Neural cell (in vitro differentiated cells): Measurements from ENCODE around the gene TXNDC9. TPM values are rescaled to one million over a fixed set of nuclear protein-coding genes. Genes with fewer than 3 reads are reported as not detected.

Experiments
- H2AFZ ChIP-seq: fragments of 200-600, 300-800 bp; sonication (generic), shearing (Covaris generic); 2 replicates; pipeline ENCODE4 v1.6.0; 2014; ENCODE audit warnings: low read depth, mild to moderate bottlenecking, antibody characterized with exemption, low read length, moderate library complexity
- H3F3A ChIP-seq: fragments of 200-600 bp; shearing (Covaris generic); 2 replicates; pipeline ENCODE4 v1.6.1; 2016; ENCODE audit warnings: mild to moderate bottlenecking, moderate library complexity, mixed read lengths, antibody characterized with exemption, low read length; ENCODE audit not compliant: insufficient read depth, poor library complexity, severe bottlenecking
- H3K27ac ChIP-seq: fragments of 200-600, 300-800 bp; sonication (generic), shearing (Covaris generic); 2 replicates; pipeline ENCODE4 v1.5.1; 2014; ENCODE audit warnings: mild to moderate bottlenecking, low read length, moderate library complexity
- H3K27me3 ChIP-seq: fragments of 300-800, 200-600 bp; sonication (generic), shearing (Covaris generic); 2 replicates; pipeline ENCODE4 v1.6.0; 2014; ENCODE audit warnings: mild to moderate bottlenecking, low read depth, low read length, moderate library complexity; ENCODE audit not compliant: insufficient read depth
- H3K36me3 ChIP-seq: fragments of 300-800, 200-600 bp; sonication (generic), shearing (Covaris generic); 2 replicates; pipeline ENCODE4 v1.5.1; 2014; ENCODE audit warnings: mild to moderate bottlenecking, antibody characterized with exemption, low read length, moderate library complexity; ENCODE audit not compliant: insufficient read depth
- H3K4me2 ChIP-seq: fragments of 300-800, 200-600 bp; sonication (generic), shearing (Covaris generic); 2 replicates; pipeline ENCODE4 v1.6.0; 2014; ENCODE audit warnings: mild to moderate bottlenecking, low read length
- H3K4me3 ChIP-seq: fragments of 300-800, 200-600 bp; sonication (generic), shearing (Covaris generic); 2 replicates; pipeline ENCODE4 v1.5.1; 2014; ENCODE audit warnings: mild to moderate bottlenecking, low read length, moderate library complexity
- H3K79me2 ChIP-seq: fragments of 200-600 bp; shearing (Covaris generic); replicated peaks from 2 replicates; pipeline ENCODE4 v1.6.0; 2014; ENCODE audit warnings: mild to moderate bottlenecking, low read length, moderate library complexity; ENCODE audit not compliant: insufficient read depth
- H3K9ac ChIP-seq: fragments of 300-800, 200-600 bp; sonication (generic), shearing (Covaris generic); 2 replicates; pipeline ENCODE4 v1.6.1; 2016; ENCODE audit warnings: mild to moderate bottlenecking, low read length, mixed read lengths
- H3K9me2 ChIP-seq: fragments of 200-600 bp; shearing (Covaris generic); 2 replicates; pipeline ENCODE4 v1.6.1; 2016; ENCODE audit warnings: mild to moderate bottlenecking, low read length, mixed read lengths; ENCODE audit not compliant: insufficient read depth
- H3K9me3 ChIP-seq: fragments of 200-600, 300-800 bp; sonication (generic), shearing (Covaris generic); 2 replicates; pipeline ENCODE4 v1.6.1; 2016; ENCODE audit warnings: mild to moderate bottlenecking, mixed run types, low read length, moderate library complexity, mixed read lengths
- H4K20me1 ChIP-seq: fragments of 200-600 bp; shearing (Covaris generic); 2 replicates; pipeline ENCODE4 v1.6.1; 2016; ENCODE audit warnings: mild to moderate bottlenecking, mixed run types; ENCODE audit not compliant: insufficient read depth
- CTCF ChIP-seq: fragments of 450-650 bp; IDR thresholded peaks from 2 replicates; pipeline ENCODE4 v1.5.1; 2014; ENCODE audit warnings: antibody characterized with exemption, mild to moderate bottlenecking, moderate library complexity; ENCODE audit not compliant: poor library complexity, severe bottlenecking
- EP300 ChIP-seq: fragments of 450-650 bp; conservative IDR thresholded peaks from 2 replicates; pipeline ENCODE4 v1.6.1; 2014; ENCODE audit warnings: antibody characterized with exemption, mild to moderate bottlenecking, moderate library complexity; ENCODE audit not compliant: poor library complexity, severe bottlenecking
- EZH2 ChIP-seq: fragments of 200-600, 300-800 bp; shearing (Covaris generic), sonication (generic); IDR thresholded peaks from 2 replicates; pipeline ENCODE4 v1.6.1; 2014; ENCODE audit warnings: antibody characterized with exemption, low read length, borderline replicate concordance, mild to moderate bottlenecking; ENCODE audit not compliant: insufficient read depth, poor library complexity, severe bottlenecking
- MXI1 ChIP-seq: fragments of 450-650 bp; conservative IDR thresholded peaks from 2 replicates; pipeline ENCODE4 v1.6.1; 2014; ENCODE audit warnings: antibody characterized with exemption, mild to moderate bottlenecking; ENCODE audit not compliant: poor library complexity, severe bottlenecking
- POLR2AphosphoS5 ChIP-seq: IDR thresholded peaks from 2 replicates; pipeline ENCODE4 v1.6.1; 2012
- SMC3 ChIP-seq: fragments of 450-650 bp; conservative IDR thresholded peaks from 2 replicates; pipeline ENCODE4 v1.6.1; 2014; ENCODE audit warnings: antibody characterized with exemption, mild to moderate bottlenecking, moderate library complexity; ENCODE audit not compliant: poor library complexity
- TAF1 ChIP-seq: IDR thresholded peaks from 2 replicates; pipeline ENCODE4 v1.6.1; 2012; ENCODE audit warnings: low read depth
- polyA plus RNA-seq: library from polyadenylated mRNA; depleted of rRNA; stranded (reverse); fragments of >200 nt; gene quantifications from 2 replicates; pipeline ENCODE4 v1.2.3, GENCODE V29; 2014
- TF ChIP-seq, protein P1 (sequence below): IDR thresholded peaks from 2 replicates; pipeline ENCODE4 v1.6.1; 2012; ENCODE audit warnings: borderline replicate concordance

The TXNDC9 gene
- polyA plus RNA-seq, 1 donor from 2014 or later = 88.1 TPM

- Histone ChIP-seq H3K4me2 (no peak overlapping the region), H3K27me3 (no peaks in the 10 kb centered on the region), H3K9me2 (no peaks in the 10 kb centered on the region), H3F3A (no peaks in the 10 kb centered on the region), H2AFZ (no peak overlapping the region), H3K27ac (no peak overlapping the region), H3K36me3 (peaks cover 10% of the 10 kb centered on the region), H3K9me3 (no peaks in the 10 kb centered on the region), H3K9ac (no peak overlapping the region), H3K4me3 (no peak overlapping the region), H3K79me2 (no peaks in the 10 kb centered on the region), H4K20me1 (no peaks in the 10 kb centered on the region)
- TF ChIP-seq, protein P1, sequence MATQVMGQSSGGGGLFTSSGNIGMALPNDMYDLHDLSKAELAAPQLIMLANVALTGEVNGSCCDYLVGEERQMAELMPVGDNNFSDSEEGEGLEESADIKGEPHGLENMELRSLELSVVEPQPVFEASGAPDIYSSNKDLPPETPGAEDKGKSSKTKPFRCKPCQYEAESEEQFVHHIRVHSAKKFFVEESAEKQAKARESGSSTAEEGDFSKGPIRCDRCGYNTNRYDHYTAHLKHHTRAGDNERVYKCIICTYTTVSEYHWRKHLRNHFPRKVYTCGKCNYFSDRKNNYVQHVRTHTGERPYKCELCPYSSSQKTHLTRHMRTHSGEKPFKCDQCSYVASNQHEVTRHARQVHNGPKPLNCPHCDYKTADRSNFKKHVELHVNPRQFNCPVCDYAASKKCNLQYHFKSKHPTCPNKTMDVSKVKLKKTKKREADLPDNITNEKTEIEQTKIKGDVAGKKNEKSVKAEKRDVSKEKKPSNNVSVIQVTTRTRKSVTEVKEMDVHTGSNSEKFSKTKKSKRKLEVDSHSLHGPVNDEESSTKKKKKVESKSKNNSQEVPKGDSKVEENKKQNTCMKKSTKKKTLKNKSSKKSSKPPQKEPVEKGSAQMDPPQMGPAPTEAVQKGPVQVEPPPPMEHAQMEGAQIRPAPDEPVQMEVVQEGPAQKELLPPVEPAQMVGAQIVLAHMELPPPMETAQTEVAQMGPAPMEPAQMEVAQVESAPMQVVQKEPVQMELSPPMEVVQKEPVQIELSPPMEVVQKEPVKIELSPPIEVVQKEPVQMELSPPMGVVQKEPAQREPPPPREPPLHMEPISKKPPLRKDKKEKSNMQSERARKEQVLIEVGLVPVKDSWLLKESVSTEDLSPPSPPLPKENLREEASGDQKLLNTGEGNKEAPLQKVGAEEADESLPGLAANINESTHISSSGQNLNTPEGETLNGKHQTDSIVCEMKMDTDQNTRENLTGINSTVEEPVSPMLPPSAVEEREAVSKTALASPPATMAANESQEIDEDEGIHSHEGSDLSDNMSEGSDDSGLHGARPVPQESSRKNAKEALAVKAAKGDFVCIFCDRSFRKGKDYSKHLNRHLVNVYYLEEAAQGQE = no peak
- TF ChIP-seq POLR2AphosphoS5 = no peak
- no peak for TF ChIP-seq MXI1
- TF ChIP-seq EZH2 = no peak
- no peak for TF ChIP-seq TAF1
Observed at GRCh38 chr2:99380376-99381010, 44.4 kb upstream of the TXNDC9 start.

DNA sequence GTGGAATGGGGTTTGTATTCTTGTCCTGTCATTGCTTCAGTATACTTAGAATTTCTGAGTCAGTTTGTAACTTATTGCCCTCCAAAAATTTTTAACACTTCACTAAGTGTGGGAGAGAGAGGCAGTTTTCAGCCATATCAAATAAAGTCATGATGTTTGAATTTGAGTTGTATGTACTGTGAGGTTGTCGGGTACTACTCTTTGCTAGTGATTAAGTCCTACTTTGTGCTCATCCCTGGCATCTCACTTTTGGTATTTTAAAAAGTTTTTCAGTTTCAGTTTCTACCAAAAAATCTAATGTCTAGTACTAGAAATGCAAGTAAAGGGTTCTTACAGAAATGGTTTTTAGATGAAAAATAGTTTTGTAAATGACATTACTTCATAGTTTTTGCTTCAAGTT, 41.7 kb upstream of the TXNDC9 start:
- Histone ChIP-seq H3K4me2 (no peak overlapping the region), H3K36me3 (peaks cover 17% of the 10 kb centered on the region), H3K4me3 (no peak overlapping the region), H4K20me1 (no peaks in the 10 kb centered on the region), H3K9me2 (no peaks in the 10 kb centered on the region), H3K9me3 (no peaks in the 10 kb centered on the region), H3K27ac (no peak overlapping the region), H3K79me2 (no peaks in the 10 kb centered on the region), H3F3A (no peaks in the 10 kb centered on the region), H3K27me3 (no peaks in the 10 kb centered on the region), H2AFZ (no peak overlapping the region), H3K9ac (no peak overlapping the region)
- TF ChIP-seq SMC3 (no peak), TAF1 (no peak), CTCF (no peak), EZH2 (no peak)

GRCh38 chr2:99376254-99376864, 40.2 kb upstream of the TXNDC9 start:
- no peak overlapping the region for H2AFZ ChIP-seq
- H3K9me3 ChIP-seq = no peaks in the 10 kb centered on the region
- H4K20me1 ChIP-seq = no peaks in the 10 kb centered on the region
- H3F3A ChIP-seq = no peaks in the 10 kb centered on the region
- H3K27me3 ChIP-seq = no peaks in the 10 kb centered on the region
- H3K79me2 ChIP-seq = no peaks in the 10 kb centered on the region
- peaks cover 18% of the 10 kb centered on the region for H3K36me3 ChIP-seq
- no peak overlapping the region for H3K4me2 ChIP-seq
- no peak overlapping the region for H3K9ac ChIP-seq
- H3K9me2 ChIP-seq = no peaks in the 10 kb centered on the region
- no peak overlapping the region for H3K27ac ChIP-seq
- no peak overlapping the region for H3K4me3 ChIP-seq
- TF ChIP-seq SMC3 = no peak
- TF ChIP-seq EP300 = no peak
- no peak for TF ChIP-seq CTCF
- no peak for TF ChIP-seq TAF1
- TF ChIP-seq EZH2 = no peak
- TF ChIP-seq, protein P1 = no peak
- TF ChIP-seq POLR2AphosphoS5 = no peak
